GM19452 (cell line): Measurements from ENCODE around the gene MYO5A.
"Not testable (repeated sequence)": the region's sequence is repeated elsewhere in the genome, so short reads cannot be mapped to it uniquely, and the experiment has no call there.

Source experiments
- ATAC-seq: cut with Tn5 transposase; IDR thresholded peaks from one replicate; pipeline ENCODE4 v1.9.1; 2021; ENCODE audit not compliant: unreplicated experiment

The MYO5A gene

GRCh38 chr15:52509500-52510245, 19.0 kb downstream of the MYO5A start:
- no peak for ATAC-seq

- no peak for ATAC-seq
Measured at GRCh38 chr15:52506549-52506948, 22.1 kb downstream of the MYO5A start.

GRCh38 chr15:52505151-52505550, 23.5 kb downstream of the MYO5A start:
- no peak for ATAC-seq

DNA sequence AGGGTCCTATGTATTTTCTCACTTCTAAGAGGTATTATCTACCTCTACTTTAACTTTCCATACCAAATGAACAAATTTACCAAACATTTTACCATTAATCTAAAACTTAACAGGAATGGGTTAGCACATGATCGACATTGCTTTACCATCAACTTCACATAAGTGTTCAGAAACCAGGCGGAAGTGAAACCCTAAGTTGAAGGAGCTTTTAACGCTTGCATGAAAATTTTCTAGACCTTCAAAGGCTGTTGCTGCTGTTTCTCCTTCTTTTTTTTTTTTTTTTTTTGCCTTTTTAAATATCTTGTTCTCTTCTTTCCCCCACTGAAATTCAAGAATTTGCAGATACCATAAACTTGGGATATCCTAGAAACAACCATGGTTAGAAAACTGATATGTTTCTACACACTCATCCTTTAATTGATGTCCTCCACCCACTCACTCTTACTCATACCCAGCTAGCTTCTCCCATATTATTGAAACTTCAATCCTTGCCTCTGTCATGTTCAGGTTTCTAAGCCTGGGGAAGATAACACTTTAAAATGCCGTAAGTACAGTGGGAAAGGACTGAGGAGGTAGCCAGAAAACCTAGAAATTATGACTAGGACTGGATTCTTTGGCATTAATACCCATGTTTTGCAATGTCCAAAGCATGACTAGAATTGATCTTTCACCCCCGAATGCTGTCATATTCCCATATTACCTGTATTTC, 24.7 kb downstream of the MYO5A start:
- ATAC-seq = peak; percentile 85

DNA sequence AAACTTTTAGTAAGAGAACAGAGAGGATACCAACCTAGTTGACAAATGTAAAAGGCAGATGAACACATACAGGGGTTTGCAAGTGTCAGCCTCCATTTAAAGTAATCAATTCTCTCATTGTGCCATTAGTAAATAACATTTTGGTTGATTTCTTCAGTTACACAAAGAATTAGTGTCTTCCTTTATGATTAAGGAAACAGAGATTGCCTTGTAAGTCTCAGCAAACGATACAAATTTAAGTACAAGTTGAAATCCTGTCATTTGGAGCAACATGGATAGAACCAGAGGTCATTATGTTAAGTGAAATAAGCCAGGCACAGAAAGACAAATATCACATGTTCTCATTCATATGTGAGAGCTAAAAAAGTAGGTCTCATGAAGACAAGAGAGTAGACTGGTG, 26.1 kb downstream of the MYO5A start:
- no peak for ATAC-seq

DNA sequence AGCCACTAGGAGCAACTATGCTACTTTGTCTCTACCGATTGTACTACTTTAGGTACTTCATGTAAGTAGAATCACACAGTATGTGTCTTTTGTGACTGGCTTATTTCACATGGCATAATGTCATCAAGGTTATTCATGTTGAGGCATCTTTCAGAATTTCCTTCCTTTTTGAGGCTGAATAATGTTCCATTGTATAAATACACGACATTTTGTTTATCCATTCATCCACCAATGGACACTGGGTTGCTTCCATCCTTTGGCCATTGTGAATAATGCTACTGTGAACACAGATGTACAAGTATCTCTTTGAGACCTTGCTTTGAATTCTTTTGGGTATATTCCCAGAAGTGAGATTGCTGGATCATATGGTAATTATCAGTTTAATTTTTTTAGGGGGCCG, 29.2 kb downstream of the MYO5A start:
- ATAC-seq = no peak

GRCh38 chr15:52498706-52499105, 30.0 kb downstream of the MYO5A start:
- ATAC-seq = no peak

DNA sequence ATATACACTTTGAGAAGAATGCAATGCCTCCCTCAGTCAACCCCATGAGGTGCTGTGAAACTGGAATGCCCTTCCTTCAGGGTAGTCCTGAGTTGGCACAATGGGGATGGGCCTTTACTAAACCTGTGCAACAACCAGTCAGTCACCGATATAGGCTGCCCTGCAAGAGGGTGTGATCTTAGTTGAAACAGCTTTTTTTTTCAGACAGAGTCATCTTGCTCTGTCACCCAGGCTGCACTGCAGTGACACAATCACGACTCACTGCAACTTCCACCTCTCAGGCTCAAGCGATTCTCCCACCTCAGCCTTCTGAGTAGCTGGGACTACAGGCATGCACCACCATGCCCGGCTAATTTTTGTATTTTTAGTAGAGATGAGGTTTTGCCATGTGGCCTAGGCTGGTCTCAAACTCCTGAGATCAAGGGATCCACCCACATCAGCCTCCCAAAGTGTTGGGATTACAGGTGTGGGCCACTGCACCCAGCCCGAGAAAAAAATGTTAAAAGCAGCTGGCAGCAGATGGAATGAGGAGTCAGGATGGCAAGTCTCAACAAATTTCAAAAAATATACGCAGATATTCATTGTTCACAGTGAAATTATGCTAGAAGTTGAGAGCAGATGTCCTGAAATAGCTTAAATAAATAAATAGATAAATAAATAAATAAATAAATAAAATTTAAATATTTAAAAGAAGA, 31.8 kb downstream of the MYO5A start:
- ATAC-seq = no peak

DNA sequence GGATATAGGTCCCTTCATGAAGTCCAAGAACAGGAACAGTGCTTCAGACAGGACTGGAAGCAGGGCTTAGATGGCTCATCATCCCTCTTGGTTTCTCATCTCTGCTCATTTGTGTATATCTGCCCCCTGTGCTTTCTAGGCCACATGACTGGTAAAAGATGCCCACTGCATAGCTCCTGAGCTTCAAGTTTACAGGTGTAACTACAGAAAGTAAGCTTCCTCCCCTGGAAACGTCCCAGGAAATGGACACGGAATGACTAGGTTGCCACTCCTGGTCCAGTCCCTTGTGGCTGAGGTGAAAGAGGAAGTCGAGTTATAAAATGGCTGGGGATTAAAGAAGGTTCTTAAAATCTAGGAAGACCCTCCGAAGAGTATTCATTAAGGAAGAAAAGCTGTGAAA, 32.5 kb downstream of the MYO5A start:
- ATAC-seq = no peak

DNA sequence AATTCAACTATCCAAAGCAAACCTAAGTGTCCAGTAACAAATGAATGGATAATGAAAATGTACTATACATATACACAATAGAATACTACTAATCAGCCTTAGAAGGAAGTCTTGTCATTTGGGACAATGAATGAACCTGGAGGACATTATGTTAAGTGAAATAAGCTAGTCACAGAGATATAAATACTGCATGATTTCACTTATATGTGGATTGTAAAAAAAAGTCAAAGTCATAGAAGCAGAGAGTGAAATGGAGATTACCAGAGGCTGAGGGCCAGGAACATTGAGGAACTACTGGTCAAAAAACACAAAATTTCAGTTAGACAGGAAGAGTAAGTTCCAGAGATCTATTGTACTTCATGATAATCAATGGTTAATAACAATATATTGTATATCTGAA, 33.6 kb downstream of the MYO5A start:
- no peak for ATAC-seq

- no peak for ATAC-seq
Measured at GRCh38 chr15:52493968-52494367, 34.7 kb downstream of the MYO5A start.

DNA sequence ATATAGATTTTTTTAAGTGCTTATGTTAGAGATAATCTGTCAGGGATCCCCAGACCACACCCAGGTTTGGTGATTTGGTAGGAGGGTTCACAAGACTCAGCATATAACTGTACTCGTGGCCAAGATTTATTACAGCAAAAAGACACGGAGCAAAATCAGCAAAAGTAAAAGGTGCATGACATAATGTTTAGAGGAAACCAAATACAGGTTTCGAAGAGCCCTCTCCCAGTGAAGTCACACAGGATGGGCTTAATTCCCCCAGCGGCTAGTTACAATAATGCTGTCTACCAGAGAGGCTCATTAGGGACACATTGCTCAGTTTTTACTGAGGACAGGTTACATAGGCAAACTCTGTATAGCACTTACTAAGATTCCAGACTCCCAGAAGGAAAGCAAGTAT, 36.5 kb downstream of the MYO5A start:
- no peak for ATAC-seq

DNA sequence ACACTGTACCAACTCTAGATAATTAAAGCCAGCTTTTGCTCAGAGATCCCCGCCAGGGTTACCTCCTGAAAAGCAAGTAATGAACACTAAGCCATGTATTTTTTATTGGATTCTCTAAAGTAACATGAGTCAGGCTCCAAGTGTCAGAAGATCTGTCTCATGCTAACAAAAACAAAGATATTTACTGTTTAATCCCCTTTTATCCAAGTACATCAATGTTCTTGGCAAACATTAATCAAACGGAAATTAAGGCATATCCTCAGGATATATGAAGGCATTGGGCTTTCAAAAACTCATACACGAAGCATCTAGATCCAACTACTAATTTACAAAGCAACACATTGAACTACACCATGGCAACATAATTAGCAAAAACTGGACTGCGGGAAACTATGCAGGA, 37.2 kb downstream of the MYO5A start:
- ATAC-seq = no peak

- ATAC-seq = not testable (repeated sequence)
Measured at GRCh38 chr15:52489430-52489829, 39.2 kb downstream of the MYO5A start.

DNA sequence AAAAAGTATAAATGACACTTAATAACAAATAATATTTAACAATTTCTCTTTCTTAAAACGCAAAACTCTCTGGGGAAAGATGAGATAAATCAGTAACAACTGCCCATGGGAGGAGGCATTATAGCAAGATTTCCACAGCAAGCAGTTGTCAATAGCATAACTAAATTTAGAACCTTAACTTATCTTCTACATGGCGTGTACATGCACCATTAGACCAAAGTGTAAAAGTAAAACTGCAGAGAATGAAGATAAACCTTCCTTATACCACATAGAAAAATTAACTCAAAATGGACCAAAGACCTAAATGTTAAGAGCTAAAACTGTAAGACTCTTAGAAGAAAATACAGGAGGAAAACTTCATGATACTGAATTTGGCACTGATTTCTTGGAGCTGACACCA, 39.9 kb downstream of the MYO5A start:
- no peak for ATAC-seq

GRCh38 chr15:52486003-52486996, 42.4 kb downstream of the MYO5A start:
- ATAC-seq = no peak

- no peak for ATAC-seq
Measured at GRCh38 chr15:52485290-52485689, 43.4 kb downstream of the MYO5A start.

GRCh38 chr15:52483707-52484106, 45.0 kb downstream of the MYO5A start:
- no peak for ATAC-seq

DNA sequence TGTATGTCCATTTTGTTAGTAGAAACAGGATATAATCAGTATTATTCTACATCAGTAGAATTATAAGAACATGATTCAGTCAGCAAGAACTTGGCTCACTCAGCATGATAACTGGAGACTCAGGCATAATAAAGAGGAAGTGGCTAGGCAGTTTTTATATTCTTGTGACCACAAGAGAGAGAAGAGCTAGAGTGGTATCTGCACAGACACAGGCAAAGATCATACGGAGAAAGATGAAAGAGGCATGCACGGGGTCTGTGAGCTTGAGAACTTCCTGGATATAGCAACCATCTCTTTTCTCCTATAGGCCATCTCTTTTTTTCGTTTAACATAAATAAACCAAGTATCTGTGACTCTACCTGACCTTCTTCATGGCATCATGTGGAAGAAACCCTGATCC, 46.8 kb downstream of the MYO5A start:
- peak; percentile 99 for ATAC-seq

- no peak for ATAC-seq
Measured at GRCh38 chr15:52480990-52481389, 47.7 kb downstream of the MYO5A start.

DNA sequence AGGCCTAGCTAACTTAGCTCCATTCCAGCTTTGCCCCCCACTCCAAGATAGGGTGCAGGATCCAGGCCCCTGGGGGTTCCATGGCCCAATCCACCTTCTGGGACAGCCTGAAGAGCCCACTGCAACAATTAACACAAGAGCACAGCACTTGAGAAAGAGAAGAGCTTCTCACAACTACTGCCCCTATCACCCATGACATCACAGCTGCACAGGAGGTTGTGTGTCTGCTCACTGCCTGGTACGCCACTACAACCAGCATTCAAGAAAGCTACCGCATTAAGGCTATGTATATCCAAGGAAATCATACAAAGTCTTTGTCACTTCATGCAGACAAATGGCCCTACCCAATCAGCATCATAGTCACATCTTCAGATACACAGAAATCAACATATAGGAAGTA, 62.0 kb downstream of the MYO5A start:
- no peak for ATAC-seq
